ENCODE measurements around the gene B3GNT9.

The B3GNT9 gene, protein sequence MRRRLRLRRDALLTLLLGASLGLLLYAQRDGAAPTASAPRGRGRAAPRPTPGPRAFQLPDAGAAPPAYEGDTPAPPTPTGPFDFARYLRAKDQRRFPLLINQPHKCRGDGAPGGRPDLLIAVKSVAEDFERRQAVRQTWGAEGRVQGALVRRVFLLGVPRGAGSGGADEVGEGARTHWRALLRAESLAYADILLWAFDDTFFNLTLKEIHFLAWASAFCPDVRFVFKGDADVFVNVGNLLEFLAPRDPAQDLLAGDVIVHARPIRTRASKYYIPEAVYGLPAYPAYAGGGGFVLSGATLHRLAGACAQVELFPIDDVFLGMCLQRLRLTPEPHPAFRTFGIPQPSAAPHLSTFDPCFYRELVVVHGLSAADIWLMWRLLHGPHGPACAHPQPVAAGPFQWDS

DNA sequence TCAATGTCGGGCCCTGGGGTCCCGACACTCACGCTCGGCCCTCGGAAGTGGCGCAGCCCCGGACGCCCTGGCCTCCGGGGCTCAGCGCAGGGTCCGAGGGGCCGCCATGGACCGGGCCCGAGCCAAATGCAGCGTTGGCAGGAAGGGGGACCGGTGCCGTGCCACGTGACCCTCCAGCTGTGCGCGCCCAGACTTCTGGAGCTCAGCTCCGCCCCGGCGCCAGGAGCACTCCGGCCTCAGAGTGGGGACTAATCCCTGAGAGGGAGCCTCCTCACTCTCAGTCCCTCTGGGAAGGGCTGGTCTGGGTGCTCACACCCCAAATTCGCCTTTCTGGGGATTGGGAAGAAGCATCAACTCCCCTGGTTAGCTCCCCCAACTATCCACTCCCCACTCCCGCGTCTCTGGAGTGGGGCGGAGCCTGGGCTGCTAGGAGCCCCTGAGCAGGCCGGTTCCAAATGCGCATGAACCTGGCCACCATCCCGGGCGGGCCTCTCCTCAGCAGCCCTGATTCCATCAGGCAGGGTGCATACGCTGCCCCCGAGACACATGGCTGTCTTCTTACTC, at the start of gene B3GNT9:
TSS of gene B3GNT9 (minus strand) at position 166 of the 564 bp plus-strand sequence. CDS start 513 bp downstream, outside the sequence.
- DNase-seq (ENCODE audit: low read depth, low spot score) = no peak

DNA sequence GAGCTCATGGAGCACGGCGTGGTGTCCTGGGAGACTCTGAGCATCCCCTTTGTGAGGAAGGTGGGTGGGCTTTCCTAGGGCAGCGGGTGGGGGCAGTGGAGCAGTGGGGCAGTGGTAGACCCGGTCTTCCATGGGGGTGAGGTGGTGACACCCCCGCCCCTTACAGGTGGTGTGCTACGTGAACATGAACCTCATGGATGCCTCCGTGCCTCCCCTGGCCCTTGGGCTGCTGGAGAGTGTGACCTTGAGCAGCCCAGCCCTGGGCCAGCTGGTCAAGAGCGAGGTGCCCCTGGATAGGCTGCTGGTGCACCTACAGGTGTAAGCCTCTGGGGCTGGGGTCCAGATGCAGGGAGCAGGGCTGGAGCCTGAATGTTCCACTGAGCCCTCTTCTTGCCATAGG, 49.7 kb upstream of the B3GNT9 start:
- DNase-seq (ENCODE audit: low read depth, low spot score) = no peak

GRCh38 chr16:67199808-67200198, 49.0 kb upstream of the B3GNT9 start:
- no peak for DNase-seq (ENCODE audit: low read depth, low spot score)

DNA sequence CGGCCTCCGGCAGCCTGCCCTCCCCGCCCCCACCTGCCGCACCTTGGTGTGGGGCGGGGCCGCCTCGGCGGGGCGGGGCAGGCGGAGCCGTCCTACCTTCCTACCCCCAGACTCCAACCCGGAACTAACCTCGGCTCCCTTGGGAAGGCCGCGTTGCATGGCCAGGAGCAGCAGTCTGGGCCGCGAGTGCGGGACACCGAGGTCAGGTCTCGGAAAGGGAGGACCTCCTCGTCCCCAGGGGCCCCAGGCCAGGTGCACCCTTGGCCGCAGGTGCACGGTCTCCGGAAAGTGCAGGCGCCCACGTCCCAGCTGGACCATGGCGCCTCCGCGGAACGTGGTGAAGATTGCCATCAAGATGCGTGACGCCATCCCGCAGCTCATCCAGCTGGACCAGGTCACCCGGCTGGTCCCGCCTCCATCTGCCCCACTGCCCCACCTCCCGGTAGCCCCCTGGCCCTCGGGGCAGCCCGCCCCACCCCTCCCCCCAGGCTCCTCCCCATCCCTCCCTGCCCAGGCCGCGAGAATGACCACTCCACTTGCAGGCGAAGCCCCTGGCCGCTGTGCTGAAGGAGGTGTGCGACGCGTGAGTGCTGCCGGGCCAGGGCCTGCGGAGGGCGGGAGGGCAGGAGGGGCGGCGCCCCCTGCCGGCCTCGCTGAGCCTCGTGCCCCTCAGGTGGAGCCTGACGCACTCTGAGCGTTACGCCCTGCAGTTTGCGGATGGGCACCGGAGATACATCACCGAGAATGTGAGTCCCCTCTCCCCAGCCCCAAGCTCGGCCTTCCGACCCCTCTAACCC, 48.4 kb upstream of the B3GNT9 start, which contains the start of gene ELMO3:
TSS of gene ELMO3 (plus strand) at position 121 of the 797 bp plus-strand sequence. CDS start at position 317, 196 bp downstream.
- DNase-seq (ENCODE audit: low read depth, low spot score) = no peak

- no peak for DNase-seq (ENCODE audit: low read depth, low spot score)
Observed at GRCh38 chr16:67198238-67198734, 47.5 kb upstream of the B3GNT9 start.

DNA sequence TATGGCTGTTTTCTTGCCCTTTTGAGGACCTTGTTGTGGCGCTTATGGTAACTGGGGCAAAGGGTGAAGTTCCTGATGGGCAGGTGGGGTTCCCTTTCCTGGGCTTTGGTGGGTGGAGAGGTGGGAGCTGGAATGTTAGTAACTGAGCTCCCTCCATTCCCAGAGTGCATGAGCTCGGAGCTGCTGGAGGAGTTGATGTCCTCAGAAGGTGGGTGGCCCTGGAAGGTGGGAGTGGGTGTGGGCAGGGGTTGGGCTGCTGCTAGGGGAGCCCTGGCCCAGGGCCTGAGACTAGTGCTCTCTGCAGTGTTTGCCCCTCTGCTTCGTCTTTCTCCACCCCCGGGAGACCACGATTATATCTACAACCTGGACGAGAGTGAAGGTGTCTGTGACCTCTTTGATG, 46.9 kb upstream of the B3GNT9 start:
- no peak for DNase-seq (ENCODE audit: low read depth, low spot score)

GRCh38 chr16:67196881-67197280, 46.1 kb upstream of the B3GNT9 start:
- no peak for DNase-seq (ENCODE audit: low read depth, low spot score)

DNA sequence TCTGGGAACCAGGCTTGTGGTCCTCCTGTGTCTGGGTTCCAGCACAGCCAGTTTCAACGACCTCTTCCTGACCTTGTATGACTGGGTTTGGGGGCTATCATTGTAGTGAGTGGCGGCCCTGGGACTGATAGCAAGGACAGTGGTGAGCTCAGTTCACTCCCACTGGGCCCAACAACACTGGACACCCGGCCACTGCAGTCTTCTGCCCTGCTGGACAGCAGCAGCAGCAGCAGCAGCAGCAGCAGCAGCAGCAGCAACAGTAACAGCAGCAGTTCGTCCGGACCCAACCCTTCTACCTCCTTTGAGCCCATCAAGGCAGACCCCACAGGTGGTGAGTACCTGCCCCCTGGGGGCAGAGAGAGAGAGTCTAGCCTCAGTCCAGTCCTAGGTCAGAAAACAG, 44.9 kb upstream of the B3GNT9 start:
- no peak for DNase-seq (ENCODE audit: low read depth, low spot score)

GRCh38 chr16:67194260-67194659, 43.5 kb upstream of the B3GNT9 start:
- no peak for DNase-seq (ENCODE audit: low read depth, low spot score)

- DNase-seq (ENCODE audit: low read depth, low spot score) = no peak
Observed at GRCh38 chr16:67193536-67193935, 42.7 kb upstream of the B3GNT9 start.

- DNase-seq (ENCODE audit: low read depth, low spot score) = no peak
Observed at GRCh38 chr16:67192781-67193361, 42.1 kb upstream of the B3GNT9 start.

DNA sequence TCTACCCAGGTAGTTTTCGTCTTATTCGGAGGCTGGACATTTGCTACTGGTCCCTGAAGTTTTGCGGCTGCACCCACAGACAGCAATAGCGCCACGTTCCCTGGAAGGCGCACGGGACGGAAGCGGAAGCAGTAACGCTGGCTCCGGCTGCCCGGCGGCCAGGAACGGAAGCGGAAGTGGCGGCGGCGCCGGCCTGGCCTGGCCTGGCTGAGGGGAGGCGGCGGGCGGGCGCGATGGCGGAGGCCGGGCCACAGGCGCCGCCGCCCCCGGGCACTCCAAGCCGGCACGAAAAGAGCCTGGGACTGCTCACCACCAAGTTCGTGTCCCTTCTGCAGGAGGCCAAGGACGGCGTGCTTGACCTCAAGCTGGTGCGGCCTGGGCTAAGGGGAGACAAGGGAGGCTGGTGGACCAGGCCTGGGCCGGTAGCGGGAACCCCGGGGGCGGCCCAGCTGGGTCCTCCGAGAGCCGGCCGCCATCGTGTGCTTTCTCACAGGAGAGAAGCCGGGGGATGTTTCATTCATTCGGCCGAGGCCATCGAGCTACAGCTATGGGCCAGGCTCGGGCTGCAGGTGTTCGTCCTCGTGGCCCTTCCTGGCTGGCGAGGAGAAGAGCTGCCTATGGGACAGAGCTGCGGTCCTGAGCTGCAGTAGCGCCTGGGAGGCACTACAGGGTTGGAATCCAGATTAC, 41.3 kb upstream of the B3GNT9 start, which contains the start of gene E2F4:
TSS of gene E2F4 (plus strand) at position 161 of the 687 bp plus-strand sequence. CDS start at position 234, 73 bp downstream.
- DNase-seq (ENCODE audit: low read depth, low spot score) = peak; percentile 70

- DNase-seq (ENCODE audit: low read depth, low spot score) = no peak
Observed at GRCh38 chr16:67191411-67191994, 40.7 kb upstream of the B3GNT9 start.

DNA sequence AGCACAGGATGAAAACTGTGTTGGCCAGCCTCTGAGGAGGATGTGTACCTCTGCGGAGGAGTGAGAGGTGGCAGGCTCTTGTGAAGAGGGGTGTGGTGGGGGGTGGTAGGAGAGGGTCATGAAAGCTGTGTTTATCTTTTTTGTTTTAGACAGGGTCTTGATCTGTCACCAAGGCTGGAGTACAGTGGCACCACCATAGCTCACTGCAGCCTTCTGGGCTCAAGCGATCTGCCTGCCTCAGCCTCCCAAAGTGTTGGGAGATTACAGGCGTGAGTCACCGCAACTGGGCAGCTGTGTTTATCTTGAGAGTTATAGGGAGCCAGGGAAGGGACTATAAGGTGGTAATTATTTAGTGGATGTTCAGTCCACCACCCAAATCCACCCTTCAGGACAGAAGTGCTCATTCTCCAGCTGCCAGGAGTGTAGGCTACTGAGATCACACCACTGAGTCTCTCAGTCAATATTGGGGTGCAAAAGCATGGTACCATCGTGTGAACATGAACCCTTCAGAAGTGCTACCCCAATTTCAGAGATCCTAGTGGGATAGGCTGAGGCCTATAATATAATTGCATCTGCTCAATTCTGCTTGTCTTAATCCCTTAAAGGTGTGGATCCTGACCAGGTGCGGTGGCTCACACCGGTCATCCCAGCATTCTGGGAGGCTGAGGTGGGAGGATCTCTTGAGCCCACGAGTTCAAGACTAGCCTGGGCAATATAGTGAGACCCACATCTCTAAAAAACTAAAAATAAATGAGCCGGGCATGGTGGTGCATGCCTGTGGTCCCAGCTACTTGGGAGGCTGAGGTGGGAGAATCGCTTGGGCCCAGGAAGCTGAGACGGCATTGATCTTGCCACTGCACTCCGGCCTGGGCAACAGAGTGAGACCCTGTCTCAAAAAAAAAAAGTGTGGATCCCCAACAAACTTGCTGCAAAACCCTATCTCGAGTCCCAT, 39.9 kb upstream of the B3GNT9 start:
- DNase-seq (ENCODE audit: low read depth, low spot score) = no peak

DNA sequence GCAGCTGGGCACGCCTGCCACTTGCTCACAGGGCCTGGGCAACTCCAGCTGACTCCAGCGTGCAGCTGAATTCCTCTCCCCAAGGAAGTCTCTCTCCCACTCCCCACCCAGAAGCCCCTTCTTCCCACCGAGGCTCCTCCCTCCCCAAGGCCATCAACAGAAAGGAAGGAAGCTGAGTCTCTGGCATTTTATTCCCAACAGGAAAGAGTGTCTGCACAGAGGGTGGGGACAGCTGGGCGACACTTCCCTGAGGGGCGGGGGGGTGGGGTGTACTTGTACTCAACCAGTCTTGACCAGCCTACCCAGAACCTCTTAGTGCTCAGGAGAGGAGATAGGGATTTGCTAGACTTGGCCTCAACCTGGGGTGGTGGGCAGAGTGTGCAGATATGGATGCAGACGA, 39.2 kb upstream of the B3GNT9 start, which contains the start of gene EXOC3L1:
TSS of gene EXOC3L1 (minus strand) at position 96 of the 400 bp plus-strand sequence. CDS start 460 bp downstream, outside the sequence.
- no peak for DNase-seq (ENCODE audit: low read depth, low spot score)

DNA sequence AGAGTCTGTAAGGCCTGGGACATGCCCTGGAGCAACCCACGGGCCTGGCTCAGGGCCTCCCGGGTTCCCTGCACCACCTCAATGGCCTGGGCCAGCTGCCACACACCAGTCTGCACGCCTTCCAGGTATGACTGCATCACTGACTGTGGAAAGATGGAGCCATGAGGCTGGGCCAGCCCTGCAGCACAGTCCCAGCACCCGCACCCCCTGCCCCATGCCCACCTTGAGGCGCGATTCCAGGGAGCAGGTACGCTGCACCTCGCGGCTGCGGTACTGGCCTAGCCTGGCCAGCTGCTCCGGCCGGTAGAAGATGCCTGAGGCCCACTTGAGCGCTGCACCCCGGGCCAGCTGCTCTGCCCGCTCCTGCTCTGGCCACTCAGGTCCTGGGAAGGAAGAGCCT, 38.0 kb upstream of the B3GNT9 start:
- no peak for DNase-seq (ENCODE audit: low read depth, low spot score)

GRCh38 chr16:67188323-67188722, 37.5 kb upstream of the B3GNT9 start:
- DNase-seq (ENCODE audit: low read depth, low spot score) = no peak

- DNase-seq (ENCODE audit: low read depth, low spot score) = no peak
Observed at GRCh38 chr16:67187175-67187890, 36.5 kb upstream of the B3GNT9 start.

- DNase-seq (ENCODE audit: low read depth, low spot score) = no peak
Observed at GRCh38 chr16:67186550-67186950, 35.8 kb upstream of the B3GNT9 start.

Measured in activated naive CD8-positive, alpha-beta T cell treated with anti-CD3 and anti-CD28 coated beads, Interleukin-2, amount 50 U/mL, for 16 hours (primary cell).